ENCODE data around the gene AMOTL1.

The AMOTL1 gene

GRCh38 chr11:94751786-94752185 lies 16.4 kb upstream of the AMOTL1 start:
- WGBS (ENCODE audit: insufficient coverage): 100% methylated on average over 1 of the region's 5 CpGs
- DNase-seq: no peak
- peaks cover 0 to 3% (median 0%) of the 10 kb centered on the region in 5 experiments for H3K27me3 ChIP-seq (replicated peaks in 2 of 5; ENCODE audit: control insufficient read depth in 4 of 5, insufficient read depth in 5 of 5, low read length in 4 of 5)
- H3K36me3 ChIP-seq (ENCODE audit: control insufficient read depth in 4 of 4, insufficient read depth in 4 of 4, low read length in 3 of 4): no peaks in the 10 kb centered on the region
- no peak overlapping the region for H3K27ac ChIP-seq (ENCODE audit: insufficient read depth in 1 of 2, low read depth in 1 of 2, low read length in 2 of 2, poor library complexity in 1 of 2, severe bottlenecking in 2 of 2)
- no peaks in the 10 kb centered on the region for H3K9me3 ChIP-seq (ENCODE audit: control extremely low read depth in 1 of 5, control insufficient read depth in 4 of 5, insufficient read depth in 2 of 5, low read depth in 1 of 5, low read length in 4 of 5)
- CTCF ChIA-PET: no interaction called here
- no peak overlapping the region for H3K4me3 ChIP-seq (ENCODE audit: control insufficient read depth in 1 of 7, extremely low read depth in 1 of 7, insufficient read depth in 4 of 7, low read depth in 2 of 7, low read length in 6 of 7)
- POLR2A ChIA-PET: no interaction called here
- peaks cover 0 to 10% (median 4%) of the 10 kb centered on the region in 4 experiments for H3K4me1 ChIP-seq (ENCODE audit: control extremely low read depth in 1 of 4, control insufficient read depth in 4 of 4, insufficient read depth in 4 of 4, low read length in 3 of 4)

GRCh38 chr11:94753630-94754029 lies 14.5 kb upstream of the AMOTL1 start:
- H3K27ac ChIP-seq (ENCODE audit: insufficient read depth in 1 of 2, low read depth in 1 of 2, low read length in 2 of 2, poor library complexity in 1 of 2, severe bottlenecking in 2 of 2): no peak overlapping the region
- peaks cover 0 to 20% (median 10%) of the 10 kb centered on the region in 4 experiments for H3K4me1 ChIP-seq (ENCODE audit: control extremely low read depth in 1 of 4, control insufficient read depth in 4 of 4, insufficient read depth in 4 of 4, low read length in 3 of 4)
- DNase-seq: no peak
- no peaks in the 10 kb centered on the region for H3K36me3 ChIP-seq (ENCODE audit: control insufficient read depth in 4 of 4, insufficient read depth in 4 of 4, low read length in 3 of 4)
- no peaks in the 10 kb centered on the region for H3K9me3 ChIP-seq (ENCODE audit: control extremely low read depth in 1 of 5, control insufficient read depth in 4 of 5, insufficient read depth in 2 of 5, low read depth in 1 of 5, low read length in 4 of 5)
- ChIA-PET POLR2A (no interaction called here), CTCF (interaction anchor here (1.0 to 1.6 kb wide), 4 partner anchors 9 to 144 kb away, joined by 3 to 4 read pairs (median 3); no protein-coding TSS in a partner anchor)
- no peaks in the 10 kb centered on the region for H3K27me3 ChIP-seq (replicated peaks in 2 of 5; ENCODE audit: control insufficient read depth in 4 of 5, insufficient read depth in 5 of 5, low read length in 4 of 5)
- no peak overlapping the region for H3K4me3 ChIP-seq (ENCODE audit: control insufficient read depth in 1 of 7, extremely low read depth in 1 of 7, insufficient read depth in 4 of 7, low read depth in 2 of 7, low read length in 6 of 7)
- WGBS (ENCODE audit: insufficient coverage): no CpG with 5 or more reads among the region's 1 CpG

- ChIA-PET POLR2A (no interaction called here), CTCF (interaction anchor here (1.0 to 1.8 kb wide), 3 partner anchors 8 to 13 kb away, joined by 4 to 7 read pairs (median 5); no protein-coding TSS in a partner anchor)
- Histone ChIP-seq H3K4me3 (ENCODE audit: control insufficient read depth in 1 of 7, extremely low read depth in 1 of 7, insufficient read depth in 4 of 7, low read depth in 2 of 7, low read length in 6 of 7) (no peak overlapping the region), H3K27ac (ENCODE audit: insufficient read depth in 1 of 2, low read depth in 1 of 2, low read length in 2 of 2, poor library complexity in 1 of 2, severe bottlenecking in 2 of 2) (no peak overlapping the region), H3K9me3 (ENCODE audit: control extremely low read depth in 1 of 5, control insufficient read depth in 4 of 5, insufficient read depth in 2 of 5, low read depth in 1 of 5, low read length in 4 of 5) (no peaks in the 10 kb centered on the region), H3K36me3 (ENCODE audit: control insufficient read depth in 4 of 4, insufficient read depth in 4 of 4, low read length in 3 of 4) (no peaks in the 10 kb centered on the region), H3K4me1 (ENCODE audit: control extremely low read depth in 1 of 4, control insufficient read depth in 4 of 4, insufficient read depth in 4 of 4, low read length in 3 of 4) (peaks cover 0 to 20% (median 10%) of the 10 kb centered on the region in 4 experiments), H3K27me3 (replicated peaks in 2 of 5; ENCODE audit: control insufficient read depth in 4 of 5, insufficient read depth in 5 of 5, low read length in 4 of 5) (no peaks in the 10 kb centered on the region)
- no peak for DNase-seq
- WGBS (ENCODE audit: insufficient coverage): 100% methylated on average over 1 of the region's 2 CpGs
Measured at GRCh38 chr11:94754335-94754734, 13.8 kb upstream of the AMOTL1 start.

- Histone ChIP-seq H3K36me3 (ENCODE audit: control insufficient read depth in 4 of 4, insufficient read depth in 4 of 4, low read length in 3 of 4) (no peaks in the 10 kb centered on the region), H3K4me1 (ENCODE audit: control extremely low read depth in 1 of 4, control insufficient read depth in 4 of 4, insufficient read depth in 4 of 4, low read length in 3 of 4) (peaks cover 0 to 20% (median 10%) of the 10 kb centered on the region in 4 experiments), H3K27me3 (replicated peaks in 2 of 5; ENCODE audit: control insufficient read depth in 4 of 5, insufficient read depth in 5 of 5, low read length in 4 of 5) (no peaks in the 10 kb centered on the region), H3K9me3 (ENCODE audit: control extremely low read depth in 1 of 5, control insufficient read depth in 4 of 5, insufficient read depth in 2 of 5, low read depth in 1 of 5, low read length in 4 of 5) (no peaks in the 10 kb centered on the region), H3K4me3 (ENCODE audit: control insufficient read depth in 1 of 7, extremely low read depth in 1 of 7, insufficient read depth in 4 of 7, low read depth in 2 of 7, low read length in 6 of 7) (no peak overlapping the region), H3K27ac (ENCODE audit: insufficient read depth in 1 of 2, low read depth in 1 of 2, low read length in 2 of 2, poor library complexity in 1 of 2, severe bottlenecking in 2 of 2) (no peak overlapping the region)
- DNase-seq: no peak
- CTCF ChIA-PET: interaction anchor here (1.0 to 1.8 kb wide), 6 partner anchors 8 to 132 kb away, joined by 3 to 7 read pairs (median 4); no protein-coding TSS in a partner anchor
- POLR2A ChIA-PET: no interaction called here
- 100% methylated on average over 1 of the region's 2 CpGs for WGBS (ENCODE audit: insufficient coverage)
Measured at GRCh38 chr11:94754819-94755218, 13.3 kb upstream of the AMOTL1 start.

- H3K36me3 ChIP-seq (ENCODE audit: control insufficient read depth in 4 of 4, insufficient read depth in 4 of 4, low read length in 3 of 4): no peaks in the 10 kb centered on the region
- no peak overlapping the region for H3K27ac ChIP-seq (ENCODE audit: insufficient read depth in 1 of 2, low read depth in 1 of 2, low read length in 2 of 2, poor library complexity in 1 of 2, severe bottlenecking in 2 of 2)
- no peak overlapping the region for H3K4me3 ChIP-seq (ENCODE audit: control insufficient read depth in 1 of 7, extremely low read depth in 1 of 7, insufficient read depth in 4 of 7, low read depth in 2 of 7, low read length in 6 of 7)
- H3K27me3 ChIP-seq (replicated peaks in 2 of 5; ENCODE audit: control insufficient read depth in 4 of 5, insufficient read depth in 5 of 5, low read length in 4 of 5): no peaks in the 10 kb centered on the region
- ChIA-PET POLR2A (no interaction called here), CTCF (interaction anchor here (0.8 to 1.8 kb wide), 8 partner anchors 11 to 133 kb away, joined by 3 to 7 read pairs (median 4); no protein-coding TSS in a partner anchor)
- DNase-seq: no peak
- H3K4me1 ChIP-seq (ENCODE audit: control extremely low read depth in 1 of 4, control insufficient read depth in 4 of 4, insufficient read depth in 4 of 4, low read length in 3 of 4): peaks cover 0 to 16% (median 9%) of the 10 kb centered on the region in 4 experiments
- no peaks in the 10 kb centered on the region for H3K9me3 ChIP-seq (ENCODE audit: control extremely low read depth in 1 of 5, control insufficient read depth in 4 of 5, insufficient read depth in 2 of 5, low read depth in 1 of 5, low read length in 4 of 5)
- 96% methylated on average over 9 of the region's 11 CpGs for WGBS (ENCODE audit: insufficient coverage)
Measured at GRCh38 chr11:94755494-94755893, 12.7 kb upstream of the AMOTL1 start.

- no peaks in the 10 kb centered on the region for H3K9me3 ChIP-seq (ENCODE audit: control extremely low read depth in 1 of 5, control insufficient read depth in 4 of 5, insufficient read depth in 2 of 5, low read depth in 1 of 5, low read length in 4 of 5)
- CTCF ChIA-PET: interaction anchor here (1.4 to 4.3 kb wide), 6 partner anchors 10 to 133 kb away, joined by 3 to 34 read pairs (median 4); partner anchors contain the start of gene AMOTL1
- H3K4me3 ChIP-seq (ENCODE audit: control insufficient read depth in 1 of 7, extremely low read depth in 1 of 7, insufficient read depth in 4 of 7, low read depth in 2 of 7, low read length in 6 of 7): no peak overlapping the region
- WGBS (ENCODE audit: insufficient coverage): 0% methylated on average over 3 of the region's 5 CpGs
- H3K4me1 ChIP-seq (ENCODE audit: control extremely low read depth in 1 of 4, control insufficient read depth in 4 of 4, insufficient read depth in 4 of 4, low read length in 3 of 4): peaks cover 0 to 12% (median 7%) of the 10 kb centered on the region in 4 experiments
- POLR2A ChIA-PET: interaction anchor here (0.7 to 0.8 kb wide), 2 partner anchors 10 to 11 kb away, joined by 3 to 5 read pairs; partner anchors contain the start of gene AMOTL1
- no peaks in the 10 kb centered on the region for H3K36me3 ChIP-seq (ENCODE audit: control insufficient read depth in 4 of 4, insufficient read depth in 4 of 4, low read length in 3 of 4)
- H3K27ac ChIP-seq (ENCODE audit: insufficient read depth in 1 of 2, low read depth in 1 of 2, low read length in 2 of 2, poor library complexity in 1 of 2, severe bottlenecking in 2 of 2): no peak overlapping the region
- DNase-seq: peak; percentile 36 to 87 (median 84)
- no peaks in the 10 kb centered on the region for H3K27me3 ChIP-seq (replicated peaks in 2 of 5; ENCODE audit: control insufficient read depth in 4 of 5, insufficient read depth in 5 of 5, low read length in 4 of 5)
Measured at GRCh38 chr11:94757037-94757735, 11.0 kb upstream of the AMOTL1 start.

- ChIA-PET CTCF (interaction anchor here (0.7 to 4.3 kb wide), 6 partner anchors 13 to 389 kb away, joined by 3 to 34 read pairs (median 3); no protein-coding TSS in a partner anchor), POLR2A (no interaction called here)
- Histone ChIP-seq H3K36me3 (ENCODE audit: control insufficient read depth in 4 of 4, insufficient read depth in 4 of 4, low read length in 3 of 4) (no peaks in the 10 kb centered on the region), H3K27me3 (replicated peaks in 2 of 5; ENCODE audit: control insufficient read depth in 4 of 5, insufficient read depth in 5 of 5, low read length in 4 of 5) (no peaks in the 10 kb centered on the region), H3K4me1 (ENCODE audit: control extremely low read depth in 1 of 4, control insufficient read depth in 4 of 4, insufficient read depth in 4 of 4, low read length in 3 of 4) (peaks cover 0 to 12% (median 7%) of the 10 kb centered on the region in 4 experiments), H3K4me3 (ENCODE audit: control insufficient read depth in 1 of 7, extremely low read depth in 1 of 7, insufficient read depth in 4 of 7, low read depth in 2 of 7, low read length in 6 of 7) (no peak overlapping the region), H3K9me3 (ENCODE audit: control extremely low read depth in 1 of 5, control insufficient read depth in 4 of 5, insufficient read depth in 2 of 5, low read depth in 1 of 5, low read length in 4 of 5) (no peaks in the 10 kb centered on the region), H3K27ac (ENCODE audit: insufficient read depth in 1 of 2, low read depth in 1 of 2, low read length in 2 of 2, poor library complexity in 1 of 2, severe bottlenecking in 2 of 2) (no peak overlapping the region)
- WGBS (ENCODE audit: insufficient coverage): no CpG with 5 or more reads among the region's 3 CpGs
- DNase-seq: no peak
Measured at GRCh38 chr11:94758666-94759065, 9.5 kb upstream of the AMOTL1 start.
